NCI-H226 (cell line): ENCODE measurements around the gene SYT13.

Source experiments
- DNase-seq: peaks from one replicate; pipeline ENCODE4 v3.0.0-alpha.2; 2015

The SYT13 gene

DNA sequence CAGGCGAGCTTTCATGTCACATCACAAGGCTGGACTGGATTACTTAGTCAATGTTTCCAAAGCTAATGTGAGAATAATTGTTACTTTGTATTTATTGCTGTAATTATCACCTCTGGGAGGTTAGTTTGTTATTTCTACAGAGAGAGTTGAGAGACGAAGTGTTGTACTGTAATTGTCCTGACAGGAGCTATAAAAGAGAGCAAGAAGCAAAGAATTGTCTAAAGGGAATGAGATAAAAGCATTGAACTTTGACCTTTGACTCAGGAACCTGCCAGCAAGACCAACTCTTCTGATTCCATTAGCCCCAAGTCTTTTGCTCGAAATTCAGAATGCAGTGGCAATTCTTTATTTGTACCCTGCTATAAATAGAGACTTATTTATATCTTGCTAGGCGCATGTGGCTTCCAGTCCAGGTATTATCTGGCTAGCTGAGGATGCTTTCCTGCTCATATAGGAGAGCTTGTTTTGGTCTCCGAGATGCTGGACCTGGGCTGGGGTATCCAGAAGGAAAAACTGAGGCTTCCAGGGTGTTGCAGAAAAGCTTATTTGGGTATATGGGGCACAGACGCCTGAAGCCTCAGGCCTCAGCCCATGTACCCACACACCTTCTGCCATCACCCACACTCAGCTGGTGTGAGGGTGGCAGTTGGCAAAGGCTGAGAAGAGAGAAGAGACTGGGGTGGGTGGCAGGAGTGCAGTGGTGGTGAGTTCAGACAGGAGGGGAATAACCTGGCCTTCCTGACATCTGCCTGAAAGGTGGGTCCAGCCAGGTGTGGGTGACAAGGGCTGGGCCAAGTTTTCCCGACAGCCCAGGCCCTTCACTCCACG lies 40.7 kb downstream of the SYT13 start:
- DNase-seq, result no peak

GRCh38 chr11:45243967-45244366 lies 42.2 kb downstream of the SYT13 start:
- DNase-seq, result no peak

DNA sequence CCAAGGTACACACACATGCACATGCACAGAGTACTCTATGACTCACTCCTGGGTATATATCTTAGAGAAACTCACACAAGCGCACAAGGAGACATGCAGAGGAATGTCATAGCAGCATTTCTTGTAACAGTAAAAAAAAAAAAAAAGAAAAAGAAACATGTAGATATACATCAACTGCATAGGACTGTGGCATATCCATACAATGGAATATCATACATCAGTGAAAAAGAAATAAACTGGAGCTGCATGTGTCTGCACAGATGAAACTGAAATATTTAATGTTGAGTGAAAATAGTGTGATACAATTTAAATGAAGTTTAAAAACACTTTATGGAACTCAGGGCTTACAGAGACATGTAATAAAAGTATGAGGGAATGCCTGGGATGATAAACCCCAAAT lies 46.4 kb downstream of the SYT13 start:
- no peak for DNase-seq

GRCh38 chr11:45238724-45239123 lies 47.4 kb downstream of the SYT13 start:
- DNase-seq, result peak; percentile 61

GRCh38 chr11:45237711-45238315 lies 48.3 kb downstream of the SYT13 start:
- DNase-seq, result no peak

GRCh38 chr11:45234306-45235006 lies 51.7 kb downstream of the SYT13 start:
- no peak for DNase-seq

- DNase-seq, result no peak
These were observed 52.4 kb downstream of the SYT13 start for GRCh38 chr11:45233804-45234170.

DNA sequence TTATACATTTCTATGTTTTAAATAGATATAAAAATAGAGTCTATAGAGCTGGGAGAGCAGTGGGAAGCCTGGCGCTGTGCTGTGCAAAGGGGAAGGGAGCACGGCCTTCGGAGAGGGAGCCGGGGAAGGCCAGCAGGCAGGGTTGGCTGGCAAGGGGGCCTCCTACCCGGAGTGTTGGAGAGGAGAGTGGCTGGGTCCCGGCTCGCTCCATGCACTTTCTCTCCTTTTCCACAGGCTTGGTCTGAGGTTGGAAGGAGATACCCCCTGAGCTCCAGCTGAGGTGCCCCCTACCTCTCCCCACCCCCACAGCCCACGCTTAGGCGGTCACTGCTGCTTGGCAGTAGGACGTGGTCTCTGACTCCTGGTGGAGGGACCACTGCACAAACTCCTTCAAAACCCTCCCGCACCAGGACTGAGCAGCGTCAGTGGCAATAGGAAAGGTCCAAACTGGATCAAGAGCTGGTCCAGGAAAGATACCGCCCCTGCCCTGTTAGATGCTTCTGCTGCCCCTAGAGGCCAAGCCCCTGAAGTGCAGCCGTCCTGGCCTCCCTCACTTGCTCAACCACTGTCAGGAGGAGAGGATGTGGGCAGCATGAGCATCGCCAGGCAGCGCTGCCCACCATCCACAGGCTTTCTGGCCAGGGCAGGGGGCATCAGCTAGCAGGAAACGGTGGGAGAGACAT lies 52.9 kb downstream of the SYT13 start:
- peak; percentile 59 for DNase-seq

- DNase-seq, result no peak
These were observed 53.6 kb downstream of the SYT13 start for GRCh38 chr11:45232341-45233080.

- DNase-seq, result no peak
These were observed 56.6 kb downstream of the SYT13 start for GRCh38 chr11:45229401-45230020.

DNA sequence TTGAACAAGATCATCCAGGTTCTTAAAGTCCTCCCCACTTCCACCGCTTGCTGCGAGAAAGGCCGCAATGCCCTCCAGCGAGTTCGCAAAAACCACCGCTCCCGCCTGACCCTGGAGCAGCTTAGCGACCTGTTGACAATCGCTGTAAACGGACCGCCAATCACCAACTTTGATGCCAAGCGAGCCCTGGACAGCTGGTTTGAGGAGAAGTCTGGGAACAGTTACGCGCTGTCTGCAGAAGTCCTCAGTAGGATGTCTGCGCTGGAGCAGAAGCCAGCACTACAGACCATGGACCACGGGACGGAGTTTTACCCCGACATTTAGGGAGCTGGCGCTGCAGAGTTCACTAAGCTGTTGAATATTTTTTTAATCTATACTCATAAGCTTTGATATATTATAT lies 58.3 kb downstream of the SYT13 start:
- DNase-seq, result no peak

DNA sequence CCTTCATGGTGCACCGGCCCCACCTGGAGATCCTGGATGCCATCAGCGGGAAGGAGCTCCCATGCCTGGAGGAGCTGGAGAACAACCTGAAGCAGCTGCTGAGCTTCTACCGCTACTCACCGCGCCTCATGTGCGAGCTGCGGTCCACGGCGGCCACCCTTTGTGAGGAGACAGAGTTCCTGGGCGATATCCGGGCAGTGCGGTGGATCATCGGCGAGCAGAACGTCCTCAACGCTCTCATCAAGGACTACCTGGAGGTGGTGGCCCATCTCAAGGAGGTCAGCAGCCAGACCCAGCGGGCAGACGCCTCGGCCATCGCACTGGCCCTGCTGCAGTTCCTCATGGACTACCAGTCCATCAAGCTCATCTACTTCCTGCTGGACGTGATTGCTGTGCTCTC lies 59.2 kb downstream of the SYT13 start:
- DNase-seq, result no peak

DNA sequence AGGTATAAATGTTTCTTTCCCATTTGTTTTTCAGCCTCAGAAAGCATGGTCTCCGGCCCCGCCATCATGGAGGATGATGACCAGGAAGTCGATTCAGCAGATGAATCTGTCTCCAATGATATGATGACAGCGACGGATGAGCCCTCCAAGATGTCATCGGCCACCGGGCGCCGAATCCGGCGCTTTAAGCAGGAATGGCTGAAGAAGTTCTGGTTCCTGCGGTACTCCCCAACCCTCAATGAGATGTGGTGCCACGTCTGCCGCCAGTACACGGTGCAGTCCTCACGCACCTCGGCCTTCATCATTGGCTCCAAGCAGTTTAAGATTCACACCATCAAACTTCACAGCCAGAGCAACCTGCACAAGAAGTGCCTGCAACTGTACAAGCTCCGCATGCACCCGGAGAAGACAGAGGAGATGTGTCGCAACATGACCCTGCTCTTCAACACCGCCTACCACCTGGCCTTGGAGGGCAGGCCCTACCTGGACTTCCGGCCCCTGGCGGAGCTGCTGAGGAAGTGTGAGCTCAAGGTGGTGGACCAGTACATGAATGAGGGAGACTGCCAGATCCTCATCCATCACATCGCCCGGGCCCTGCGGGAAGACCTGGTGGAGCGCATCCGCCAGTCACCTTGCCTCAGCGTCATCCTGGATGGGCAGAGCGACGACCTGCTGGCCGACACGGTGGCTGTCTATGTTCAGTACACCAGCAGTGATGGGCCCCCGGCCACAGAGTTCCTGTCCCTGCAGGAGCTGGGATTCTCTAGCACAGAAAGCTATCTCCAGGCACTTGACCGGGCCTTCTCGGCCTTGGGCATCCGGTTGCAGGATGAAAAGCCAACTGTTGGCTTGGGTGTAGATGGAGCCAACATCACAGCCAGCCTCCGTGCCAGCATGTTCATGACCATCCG lies 59.9 kb downstream of the SYT13 start:
- DNase-seq, result no peak

GRCh38 chr11:45225277-45225676 lies 60.9 kb downstream of the SYT13 start:
- no peak for DNase-seq

- no peak for DNase-seq
These were observed 61.4 kb downstream of the SYT13 start for GRCh38 chr11:45224766-45225165.

DNA sequence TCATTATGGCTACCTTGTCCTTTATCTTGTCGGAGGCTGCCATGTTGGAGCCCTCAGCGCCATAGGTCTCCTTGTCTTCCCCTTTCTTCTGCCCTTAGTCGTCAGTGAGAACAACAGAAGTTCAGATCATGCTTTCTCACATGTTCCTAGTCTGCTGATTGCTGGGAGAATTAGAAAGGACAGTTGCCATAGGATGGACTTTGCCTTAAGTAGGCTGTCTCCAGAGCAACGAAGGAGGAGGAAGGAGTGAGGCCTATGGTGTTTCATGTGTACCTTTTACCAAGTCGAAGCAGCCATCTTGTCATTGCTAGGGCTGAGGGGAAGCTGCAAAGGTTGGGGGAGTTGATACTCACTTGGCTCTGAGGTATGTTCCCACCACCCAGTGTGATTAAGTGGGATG lies 62.6 kb downstream of the SYT13 start:
- no peak for DNase-seq

DNA sequence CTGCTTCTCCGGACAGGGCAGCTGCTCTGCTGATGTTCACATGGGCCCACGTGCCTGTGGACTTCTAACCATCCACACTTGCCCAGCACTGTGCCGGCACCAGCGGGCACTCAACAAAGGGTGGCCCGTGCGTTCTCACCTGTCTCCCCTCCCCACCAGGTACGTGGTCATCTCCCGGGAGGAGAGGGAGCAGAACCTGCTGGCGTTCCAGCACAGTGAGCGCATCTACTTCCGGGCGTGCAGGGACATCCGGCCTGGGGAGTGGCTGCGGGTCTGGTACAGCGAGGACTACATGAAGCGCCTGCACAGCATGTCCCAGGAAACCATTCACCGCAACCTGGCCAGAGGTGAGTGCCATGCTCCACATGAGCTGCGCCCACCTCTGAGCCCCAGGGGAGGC lies 66.7 kb downstream of the SYT13 start:
- no peak for DNase-seq

DNA sequence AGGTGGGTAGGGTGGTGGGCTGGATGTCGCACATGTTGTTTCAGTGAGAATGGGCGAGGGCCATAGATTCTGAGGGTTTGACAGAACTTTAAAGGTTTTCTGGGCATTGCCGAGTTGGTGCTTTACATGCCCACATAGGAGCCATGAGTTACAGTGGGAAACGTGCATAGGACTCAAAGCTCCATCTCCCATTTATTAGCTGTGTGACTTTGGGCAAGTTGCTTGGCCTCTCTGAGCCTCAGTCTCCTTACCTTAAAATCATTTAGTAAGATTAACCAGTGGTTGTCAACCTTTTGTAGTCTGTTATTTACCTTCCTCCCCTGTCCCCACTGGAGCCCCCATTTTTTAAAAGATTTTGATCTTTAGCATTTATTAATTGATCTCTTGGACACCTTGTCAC lies 67.4 kb downstream of the SYT13 start:
- no peak for DNase-seq

DNA sequence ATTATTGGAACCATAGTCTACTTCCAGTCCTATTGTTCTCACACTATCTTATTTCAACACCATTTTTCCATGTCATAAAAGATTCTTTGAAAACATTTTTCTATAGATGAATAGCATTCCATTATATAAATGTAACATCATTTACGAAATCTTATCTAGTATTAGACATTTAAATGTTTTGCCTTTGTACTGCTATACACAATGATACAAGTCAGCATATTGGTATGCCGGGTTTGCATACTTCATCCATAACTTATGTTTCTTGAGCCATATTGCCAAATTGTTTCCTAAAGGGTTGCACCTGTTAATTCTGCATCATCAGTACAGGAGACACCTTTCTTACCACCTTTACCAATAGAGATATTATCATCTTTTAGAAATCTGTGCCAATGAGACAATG lies 68.2 kb downstream of the SYT13 start:
- DNase-seq, result peak; percentile 26

- no peak for DNase-seq
These were observed 69.2 kb downstream of the SYT13 start for GRCh38 chr11:45216901-45217300.

DNA sequence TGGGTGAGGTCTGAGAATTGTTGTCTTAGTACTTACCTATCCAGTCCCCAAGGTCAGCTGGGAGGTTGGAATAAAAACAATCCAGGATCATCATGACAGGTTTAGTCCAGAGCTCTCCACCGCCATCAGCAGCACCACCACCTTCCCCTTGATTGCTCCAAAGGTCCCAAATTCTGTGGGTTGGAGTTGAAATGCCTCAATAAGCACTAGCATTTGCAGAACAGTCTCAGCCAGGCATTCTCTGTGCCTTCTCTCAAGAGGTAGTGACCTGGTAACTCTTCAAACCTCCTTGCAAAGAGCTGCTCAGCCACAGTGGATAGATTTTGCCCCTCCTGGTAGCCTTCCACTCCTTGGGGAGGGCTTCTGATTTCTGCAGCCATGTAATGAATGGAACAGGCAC lies 70.1 kb downstream of the SYT13 start:
- no peak for DNase-seq
